Upper lobe of left lung (tissue), 6 donors: Measurements from ENCODE around the gene ANKMY1. TPM values are rescaled to one million over a fixed set of nuclear protein-coding genes. Genes with fewer than 3 reads are reported as not detected.
A peak's percentile ranks its signal among the peaks of the same experiment; 100 is the strongest.
"Not testable (repeated sequence)": the region's sequence is repeated elsewhere in the genome, so short reads cannot be mapped to it uniquely, and the experiment has no call there.

Experiments
- ATAC-seq, 2 donors: fragments of 200-7000 bp; cut with Tn5 transposase; one replicate each; pipeline ENCODE4 v1.9.1; 2022; ENCODE audit warnings: mild to moderate bottlenecking in 2 of 2, moderate library complexity in 2 of 2; ENCODE audit not compliant: low FRiP score in 2 of 2
- DNase-seq, 2 donors: peaks; one replicate each; pipeline ENCODE4 v3.0.0-alpha.2; 2019 to 2020
- H3K27ac ChIP-seq, 4 donors: fragments of 200-600 bp; sonication (generic); one replicate each; pipeline ENCODE4 v1.5.1; 2016 to 2019
- H3K27me3 ChIP-seq, 4 donors: fragments of 200-600 bp; sonication (generic); one replicate each; pipeline ENCODE4 v1.5.1; 2017 to 2019
- H3K36me3 ChIP-seq, 4 donors: fragments of 200-600 bp; sonication (generic); one replicate each; pipeline ENCODE4 v1.5.1; 2016 to 2019
- H3K4me1 ChIP-seq, 4 donors: fragments of 200-600 bp; sonication (generic); one replicate each; pipeline ENCODE4 v1.5.1; 2018 to 2019
- H3K4me3 ChIP-seq, 4 donors: fragments of 200-600 bp; sonication (generic); one replicate each; pipeline ENCODE4 v1.5.1; 2017 to 2019; ENCODE audit warnings: mild to moderate bottlenecking in 2 of 4, moderate library complexity in 1 of 4
- H3K9me3 ChIP-seq, 4 donors: fragments of 200-600 bp; sonication (generic); one replicate each; pipeline ENCODE4 v1.5.1; 2018 to 2019
- EP300 ChIP-seq, 4 donors: sonication (generic); formaldehyde crosslinking; IDR thresholded peaks; one replicate each; pipeline ENCODE4 v1.5.1; 2017; ENCODE audit warnings: antibody characterized with exemption in 4 of 4, control low read depth in 2 of 4
- POLR2A ChIP-seq, 4 donors: fragments of 450-650 bp; IDR thresholded peaks; one replicate each; pipeline ENCODE4 v1.5.1; 2016 to 2017; ENCODE audit warnings: antibody characterized with exemption in 4 of 4, mild to moderate bottlenecking in 2 of 4
- POLR2AphosphoS5 ChIP-seq, 2 donors: sonication (generic); formaldehyde crosslinking; IDR thresholded peaks; one replicate each; pipeline ENCODE4 v1.5.1; 2017; ENCODE audit warnings: antibody characterized with exemption in 2 of 2
- WGBS, 2 donors: methylation state at CpG; one replicate each; pipeline ENCODE4 v1.1.5; 2017 to 2018; 5-methylcytosine and 5-hydroxymethylcytosine counted together
- total RNA-seq, 6 donors: library from RNA; depleted of rRNA in 4 of 6; stranded (reverse); fragments of >200 nt in 4 of 6; gene quantifications; one replicate each; pipeline versions ENCODE4 v1.1.0 to v1.2.1, GENCODE V29; 2016 to 2021
- TF ChIP-seq, protein P1 (sequence below), 6 experiments: fragments of 450-650 bp in 4 of 6; fragments of 200-600 bp in 2 of 6; sonication (generic) in 2 of 6; IDR thresholded peaks; one replicate each; pipeline ENCODE4 v1.5.1; 2016 to 2019; ENCODE audit warnings: antibody characterized with exemption in 6 of 6
- donor health status: DM: no; HTN: no; CAD: no; lungs with moderate emphysema.
- donor health status: DM: no; HTN: yes; CAD: no; lungs with severe emphysema.

The ANKMY1 gene
- total RNA-seq, 6 donors from 2014 or later = 23.7 to 97.4 (median 26.9) TPM

DNA sequence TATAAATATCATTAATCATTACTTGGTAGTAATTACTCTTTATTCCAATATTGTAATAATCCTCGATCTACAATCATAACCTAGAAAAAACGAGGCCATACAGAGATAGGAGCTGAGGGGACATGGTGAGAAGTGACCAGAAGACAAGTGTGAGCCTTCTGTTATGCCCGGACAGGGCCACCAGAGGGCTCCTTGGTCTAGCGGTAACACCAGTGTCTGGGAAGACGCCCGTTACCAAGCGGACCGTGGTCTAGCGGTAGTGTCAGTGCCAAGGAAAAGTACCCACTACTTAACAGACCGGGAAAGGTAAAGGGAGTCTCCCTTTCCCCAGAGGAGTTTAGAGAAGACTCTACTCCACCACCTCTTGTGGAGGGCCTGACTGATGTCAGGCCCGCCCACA is 62.8 kb downstream of the ANKMY1 start:
- peaks cover 3 to 11% (median 8%) of the 10 kb centered on the region in 4 donors for H3K9me3 ChIP-seq
- H3K27ac ChIP-seq, DNase-seq, H3K4me3 ChIP-seq, H3K4me1 ChIP-seq, H3K27me3 ChIP-seq, ATAC-seq: not testable (repeated sequence)
- peaks cover 0 to 33% (median 12%) of the 10 kb centered on the region in 4 donors for H3K36me3 ChIP-seq
- TF ChIP-seq, protein P1, sequence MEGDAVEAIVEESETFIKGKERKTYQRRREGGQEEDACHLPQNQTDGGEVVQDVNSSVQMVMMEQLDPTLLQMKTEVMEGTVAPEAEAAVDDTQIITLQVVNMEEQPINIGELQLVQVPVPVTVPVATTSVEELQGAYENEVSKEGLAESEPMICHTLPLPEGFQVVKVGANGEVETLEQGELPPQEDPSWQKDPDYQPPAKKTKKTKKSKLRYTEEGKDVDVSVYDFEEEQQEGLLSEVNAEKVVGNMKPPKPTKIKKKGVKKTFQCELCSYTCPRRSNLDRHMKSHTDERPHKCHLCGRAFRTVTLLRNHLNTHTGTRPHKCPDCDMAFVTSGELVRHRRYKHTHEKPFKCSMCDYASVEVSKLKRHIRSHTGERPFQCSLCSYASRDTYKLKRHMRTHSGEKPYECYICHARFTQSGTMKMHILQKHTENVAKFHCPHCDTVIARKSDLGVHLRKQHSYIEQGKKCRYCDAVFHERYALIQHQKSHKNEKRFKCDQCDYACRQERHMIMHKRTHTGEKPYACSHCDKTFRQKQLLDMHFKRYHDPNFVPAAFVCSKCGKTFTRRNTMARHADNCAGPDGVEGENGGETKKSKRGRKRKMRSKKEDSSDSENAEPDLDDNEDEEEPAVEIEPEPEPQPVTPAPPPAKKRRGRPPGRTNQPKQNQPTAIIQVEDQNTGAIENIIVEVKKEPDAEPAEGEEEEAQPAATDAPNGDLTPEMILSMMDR (IDR thresholded peaks at IDR 0.05) = peak in 1 of 6 experiments; percentile 26
- 75 to 86% methylated on average over 11 of the region's 11 CpGs for WGBS, 2 donors

DNA sequence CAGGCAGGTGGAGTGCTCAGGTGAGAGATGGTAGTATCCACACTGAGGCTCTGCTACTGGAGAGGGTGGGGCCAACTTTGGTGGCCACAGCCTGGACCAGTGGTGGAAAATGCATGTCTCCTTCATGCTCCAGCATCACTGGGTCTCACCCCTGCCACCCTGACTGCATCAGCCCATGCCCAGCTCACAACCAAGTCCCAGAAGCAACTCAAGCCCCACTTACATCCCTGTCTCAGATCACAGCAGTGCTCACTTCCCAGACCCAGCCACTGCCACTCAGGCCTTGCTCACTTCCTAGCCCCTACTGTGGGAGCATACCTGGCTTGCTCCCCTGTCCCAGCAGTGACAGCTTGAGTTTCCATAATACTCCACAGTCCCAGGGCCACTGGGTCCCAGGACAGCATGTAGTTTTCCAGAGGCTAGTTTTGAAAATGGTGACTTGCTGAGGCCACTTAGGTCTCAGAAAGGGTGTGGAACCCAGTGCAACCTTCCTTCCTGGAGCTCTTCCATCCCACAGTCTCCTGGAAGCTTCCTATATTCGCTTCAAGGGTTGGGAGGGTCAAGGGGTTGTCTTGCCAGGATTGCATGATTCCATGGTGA is 63.5 kb downstream of the ANKMY1 start:
- H3K27me3 ChIP-seq = no peaks in the 10 kb centered on the region
- no peak for DNase-seq
- ATAC-seq = no peak
- TF ChIP-seq EP300 (IDR thresholded peaks at IDR 0.05) (no peak), POLR2AphosphoS5 (IDR thresholded peaks at IDR 0.05) (no peak), POLR2A (IDR thresholded peaks at IDR 0.05) (no peak)
- TF ChIP-seq, protein P1 (IDR thresholded peaks at IDR 0.05) = no peak
- H3K27ac ChIP-seq = no peak overlapping the region
- 83 to 95% methylated on average over 1 of the region's 1 CpG for WGBS, 2 donors
- H3K9me3 ChIP-seq = peaks cover 3 to 16% (median 11%) of the 10 kb centered on the region in 4 donors
- no peaks in the 10 kb centered on the region for H3K4me1 ChIP-seq
- H3K36me3 ChIP-seq = peaks cover 0 to 27% (median 5%) of the 10 kb centered on the region in 4 donors
- no peak overlapping the region for H3K4me3 ChIP-seq

- Histone ChIP-seq H3K27me3 (no peaks in the 10 kb centered on the region), H3K9me3 (peaks cover 5 to 35% (median 21%) of the 10 kb centered on the region in 4 donors), H3K27ac (no peak overlapping the region), H3K36me3 (peaks cover 0 to 6% (median 0%) of the 10 kb centered on the region in 4 donors), H3K4me3 (no peak overlapping the region), H3K4me1 (no peaks in the 10 kb centered on the region)
- ATAC-seq (no peak), DNase-seq (no peak)
- WGBS, 2 donors = 81 to 82% methylated on average over 2 of the region's 2 CpGs
- TF ChIP-seq POLR2AphosphoS5 (IDR thresholded peaks at IDR 0.05) (no peak), EP300 (IDR thresholded peaks at IDR 0.05) (no peak), POLR2A (IDR thresholded peaks at IDR 0.05) (no peak)
- TF ChIP-seq, protein P1 (IDR thresholded peaks at IDR 0.05) = no peak
Observed at GRCh38 chr2:240491483-240491882, 66.3 kb downstream of the ANKMY1 start.

DNA sequence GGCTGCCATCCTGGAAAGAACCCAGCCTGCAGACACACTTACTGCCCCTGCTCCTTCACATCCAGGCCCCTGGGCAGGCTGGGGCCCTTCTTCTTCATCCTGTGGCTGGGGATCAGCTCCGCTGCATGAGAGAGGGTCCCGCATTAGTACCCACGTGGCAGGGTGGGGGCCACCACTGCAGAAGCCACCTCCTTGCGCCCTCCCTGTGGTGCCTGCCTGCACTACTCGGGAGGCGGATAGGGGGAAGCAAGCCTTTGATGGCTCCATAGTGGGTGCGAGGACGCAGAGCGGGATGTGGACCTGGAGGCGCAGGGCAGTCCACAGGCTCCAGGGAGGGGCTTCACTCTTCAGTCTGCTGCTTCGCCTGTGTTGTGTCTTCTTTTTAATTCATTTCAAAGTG is 75.6 kb downstream of the ANKMY1 start:
- DNase-seq (peak in 1 of 2 donors; percentile 58), ATAC-seq (peak in 1 of 2 donors; percentile 48)
- no peaks in the 10 kb centered on the region for H3K4me1 ChIP-seq
- no peaks in the 10 kb centered on the region for H3K36me3 ChIP-seq
- H3K9me3 ChIP-seq = peaks cover 2 to 8% (median 4%) of the 10 kb centered on the region in 4 donors
- TF ChIP-seq EP300 (IDR thresholded peaks at IDR 0.05) = no peak
- TF ChIP-seq, protein P1 (IDR thresholded peaks at IDR 0.05) = no peak
- no peak for TF ChIP-seq POLR2A (IDR thresholded peaks at IDR 0.05)
- no peak for TF ChIP-seq POLR2AphosphoS5 (IDR thresholded peaks at IDR 0.05)
- no peak overlapping the region for H3K4me3 ChIP-seq
- 91 to 95% methylated on average over 7 to 11 of the region's 11 CpGs for WGBS, 2 donors
- H3K27ac ChIP-seq = no peak overlapping the region
- H3K27me3 ChIP-seq = no peaks in the 10 kb centered on the region

- Histone ChIP-seq H3K9me3 (peaks cover 1 to 3% (median 2%) of the 10 kb centered on the region in 4 donors), H3K4me3 (no peak overlapping the region), H3K27ac (no peak overlapping the region), H3K4me1 (no peaks in the 10 kb centered on the region), H3K36me3 (no peaks in the 10 kb centered on the region), H3K27me3 (no peaks in the 10 kb centered on the region)
- DNase-seq (no peak), ATAC-seq (peak in 1 of 2 donors; percentile 6)
- TF ChIP-seq POLR2AphosphoS5 (IDR thresholded peaks at IDR 0.05) = no peak
- TF ChIP-seq EP300 (IDR thresholded peaks at IDR 0.05) = no peak
- TF ChIP-seq, protein P1 (IDR thresholded peaks at IDR 0.05) = no peak
- no peak for TF ChIP-seq POLR2A (IDR thresholded peaks at IDR 0.05)
- 79 to 82% methylated on average over 2 to 5 of the region's 5 CpGs for WGBS, 2 donors
Observed at GRCh38 chr2:240481720-240482119, 76.1 kb downstream of the ANKMY1 start.
